Measurements from ENCODE around the gene CD48.
A peak's percentile ranks its signal among the peaks of the same experiment; 100 is the strongest.
"Not testable (repeated sequence)": the region's sequence is repeated elsewhere in the genome, so short reads cannot be mapped to it uniquely, and the experiment has no call there.

Gene CD48

GRCh38 chr1:160741612-160742348 lies 30.2 kb upstream of the CD48 start:
- DNase-seq, result no peak

DNA sequence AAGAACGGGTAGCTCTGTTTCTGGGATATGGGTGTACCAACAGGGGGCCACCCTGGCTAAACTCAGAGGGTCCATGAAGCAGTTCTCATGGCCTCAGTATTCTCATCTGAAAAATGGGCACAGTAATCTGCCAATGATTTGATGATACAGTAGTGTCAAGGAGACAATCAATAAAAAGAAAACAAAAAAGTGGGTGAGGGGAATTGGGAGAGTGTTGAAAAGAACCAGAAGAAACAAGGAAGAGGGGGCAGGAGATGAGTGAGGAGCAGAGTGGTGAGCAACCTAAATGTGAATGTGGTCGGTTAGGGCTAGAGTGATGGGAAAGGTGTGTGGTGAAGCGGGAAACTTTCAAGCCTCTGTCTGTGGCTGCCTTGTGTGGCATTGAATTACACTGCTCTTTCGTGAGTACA lies 29.5 kb upstream of the CD48 start:
- DNase-seq, result no peak

GRCh38 chr1:160740133-160740688 lies 28.6 kb upstream of the CD48 start:
- no peak for DNase-seq

DNA sequence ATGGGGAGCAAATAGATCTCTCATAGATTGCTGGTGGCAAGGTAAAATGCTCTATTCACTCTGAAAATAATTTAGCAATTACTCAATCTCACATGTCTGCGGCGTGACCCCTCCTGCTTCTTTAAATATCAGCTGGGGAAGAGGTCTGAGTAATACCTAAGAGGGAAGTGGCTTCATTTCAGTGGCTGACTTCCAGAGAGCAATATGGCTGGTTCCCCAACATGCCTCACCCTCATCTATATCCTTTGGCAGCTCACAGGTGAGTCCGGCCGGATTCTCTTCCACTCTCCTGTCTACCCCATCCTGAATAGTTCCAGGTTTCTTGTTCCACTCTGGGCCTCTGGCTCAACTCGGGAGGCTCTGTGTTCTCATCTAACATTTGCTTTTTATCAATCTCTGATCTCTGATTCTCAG lies 27.5 kb upstream of the CD48 start, which contains the start of gene SLAMF7:
Gene SLAMF7, plus strand, starts transcription at position 150 of the 414 bp plus-strand sequence. Its CDS starts 55 bp downstream, at position 205.
- DNase-seq, result peak; percentile 33

DNA sequence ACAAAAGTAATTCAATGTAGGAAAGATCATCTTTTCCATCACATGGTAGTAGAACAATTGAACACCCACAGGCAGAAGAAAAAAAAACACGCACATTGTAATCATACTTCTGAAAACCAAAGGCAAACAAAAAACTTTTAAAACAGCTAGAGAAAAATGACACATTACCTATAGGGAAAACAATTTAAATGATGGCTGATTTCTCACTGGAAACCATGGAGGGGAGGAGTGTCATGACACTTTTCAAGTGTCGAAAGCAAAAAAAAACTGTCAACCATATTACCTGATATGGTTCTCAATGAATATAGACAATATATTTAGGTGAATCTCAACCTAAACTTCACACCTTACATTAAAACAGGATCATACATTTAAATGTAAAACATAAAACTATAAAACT lies 26.6 kb upstream of the CD48 start:
- no peak for DNase-seq

DNA sequence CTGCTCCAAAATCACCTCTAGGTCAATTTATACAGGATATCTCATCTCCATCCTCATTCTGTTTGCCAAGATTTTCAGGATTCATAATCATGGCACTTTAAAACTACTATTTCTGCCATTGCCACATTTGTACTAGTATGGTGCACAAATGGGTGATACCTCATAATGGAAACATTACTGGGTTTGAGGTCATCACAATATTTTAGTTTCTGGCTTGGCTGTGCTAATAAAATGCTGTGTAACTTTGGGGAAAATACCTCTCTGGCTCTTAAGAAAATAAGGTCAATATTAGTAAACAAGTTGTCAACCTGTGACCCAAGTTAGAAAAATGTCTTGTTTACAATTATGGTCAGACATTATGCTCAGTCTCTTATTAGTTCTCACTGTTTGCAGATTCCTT lies 22.7 kb upstream of the CD48 start:
- DNase-seq, result no peak

GRCh38 chr1:160733898-160734297 lies 22.3 kb upstream of the CD48 start:
- no peak for DNase-seq

DNA sequence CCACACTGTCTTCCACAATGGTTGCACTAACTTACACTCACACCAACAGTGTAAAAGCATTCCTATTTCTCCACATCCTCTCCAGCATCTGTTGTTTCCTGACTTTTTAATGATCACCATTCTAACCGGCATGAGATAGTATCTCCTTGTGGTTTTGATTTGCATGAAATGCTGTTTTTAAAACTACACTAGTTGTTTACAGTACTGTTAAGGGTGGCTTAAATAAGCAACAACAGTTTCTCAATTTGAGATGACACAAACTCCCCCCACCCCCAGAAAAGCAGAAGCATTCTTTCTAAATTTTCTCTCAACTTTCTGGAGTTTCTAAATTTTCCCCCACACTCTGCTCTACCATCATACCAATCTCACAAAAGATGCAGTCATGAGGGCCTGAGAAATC lies 20.4 kb upstream of the CD48 start:
- DNase-seq, result no peak

DNA sequence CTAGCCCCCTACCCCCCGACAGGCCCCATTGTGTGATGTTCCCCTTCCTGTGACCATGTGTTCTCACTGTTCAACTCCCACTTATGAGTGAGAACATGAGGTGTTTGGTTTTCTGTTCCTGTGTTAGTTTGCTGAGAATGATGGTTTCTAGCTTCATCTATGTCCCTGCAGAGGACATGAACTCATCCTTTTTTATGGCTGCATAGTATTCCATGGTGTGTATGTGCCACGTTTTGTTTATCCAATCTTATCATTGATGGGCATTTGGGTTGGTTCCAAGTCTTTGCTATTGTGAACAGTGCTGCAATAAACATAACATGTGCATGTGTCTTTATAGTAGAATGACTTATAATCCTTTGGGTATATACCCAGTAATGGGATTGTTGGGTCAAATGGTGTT lies 19.9 kb upstream of the CD48 start:
- DNase-seq, result not testable (repeated sequence)

DNA sequence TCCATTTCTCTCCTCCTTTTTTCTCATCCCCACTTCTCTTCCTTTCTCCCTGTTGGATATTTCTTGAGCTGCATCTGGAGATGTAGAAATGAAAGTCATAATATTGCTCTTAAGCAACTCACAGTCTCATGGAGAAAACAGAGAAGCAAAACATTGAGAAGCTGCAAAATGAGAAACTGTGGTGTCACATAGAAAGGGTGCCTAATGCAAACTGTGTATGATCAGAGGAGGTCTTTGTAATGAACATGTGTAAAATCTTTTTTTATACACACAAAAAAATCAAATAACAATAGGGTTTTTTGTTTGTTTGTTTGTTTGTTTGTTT lies 15.7 kb upstream of the CD48 start:
- no peak for DNase-seq

- DNase-seq, result peak; percentile 63
Measured at GRCh38 chr1:160726498-160727315, 15.1 kb upstream of the CD48 start.

GRCh38 chr1:160726114-160726497 lies 14.5 kb upstream of the CD48 start:
- no peak for DNase-seq

- DNase-seq, result no peak
Measured at GRCh38 chr1:160724465-160725242, 13.0 kb upstream of the CD48 start.

DNA sequence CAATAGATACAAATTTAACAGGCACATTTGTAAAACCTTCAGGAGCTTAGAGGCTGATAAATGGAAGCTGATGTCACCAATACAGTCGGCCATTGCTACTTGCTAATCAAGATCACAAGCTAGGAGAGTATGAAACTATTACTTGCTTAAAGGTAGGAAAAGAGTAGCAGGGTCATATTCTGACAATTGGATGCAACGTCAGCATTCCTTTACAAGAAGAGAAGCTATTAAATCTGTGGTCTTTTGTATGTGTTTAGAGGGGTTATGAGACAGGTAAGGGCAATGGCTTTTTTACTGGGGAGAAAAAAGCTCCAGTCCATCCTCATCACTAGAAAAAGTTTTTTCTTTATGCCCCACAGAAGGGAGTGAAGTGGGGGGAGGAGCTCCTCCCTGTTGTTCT lies 11.7 kb upstream of the CD48 start:
- DNase-seq, result no peak

DNA sequence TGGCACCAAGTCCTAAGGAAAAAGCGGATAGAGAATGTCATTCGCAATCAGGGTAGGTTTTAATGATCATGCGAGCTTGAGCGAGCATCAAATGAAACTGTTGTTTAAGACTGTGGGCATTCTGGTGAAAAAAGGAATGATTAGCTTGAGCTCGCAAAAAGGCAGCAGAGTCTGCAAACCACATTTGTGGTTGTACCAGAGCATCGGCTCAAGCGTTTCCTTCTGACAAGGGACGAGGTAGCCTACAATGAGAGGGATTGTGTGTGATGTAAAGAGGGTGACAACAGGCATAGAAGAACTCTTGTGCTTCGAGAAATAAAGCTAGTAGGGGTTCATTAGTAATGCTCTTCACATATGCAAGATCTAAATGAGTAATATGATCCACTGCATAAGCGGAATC lies 11.1 kb upstream of the CD48 start:
- DNase-seq, result no peak

DNA sequence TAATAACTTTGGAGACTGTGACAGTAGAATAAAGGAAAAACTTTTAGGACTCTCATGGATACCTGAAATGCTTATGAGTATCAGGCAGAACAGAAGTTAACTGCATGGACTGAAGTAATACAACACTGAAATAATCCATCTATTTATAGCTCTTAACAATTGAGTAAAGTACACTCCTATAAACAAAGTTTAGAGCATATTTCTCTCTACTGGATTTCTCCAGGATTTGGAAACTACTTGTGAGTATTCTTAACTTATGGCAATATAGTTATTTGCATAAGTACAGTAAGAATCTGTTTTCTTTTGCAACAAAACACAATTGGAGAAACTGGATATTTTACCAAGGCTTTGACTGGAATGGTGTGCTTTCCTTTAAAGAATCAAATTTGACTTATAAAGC lies 9.9 kb upstream of the CD48 start:
- no peak for DNase-seq

- DNase-seq, result peak; percentile 45
Measured at GRCh38 chr1:160720356-160721085, 8.9 kb upstream of the CD48 start.

GRCh38 chr1:160718210-160718609 lies 6.6 kb upstream of the CD48 start:
- DNase-seq, result no peak

DNA sequence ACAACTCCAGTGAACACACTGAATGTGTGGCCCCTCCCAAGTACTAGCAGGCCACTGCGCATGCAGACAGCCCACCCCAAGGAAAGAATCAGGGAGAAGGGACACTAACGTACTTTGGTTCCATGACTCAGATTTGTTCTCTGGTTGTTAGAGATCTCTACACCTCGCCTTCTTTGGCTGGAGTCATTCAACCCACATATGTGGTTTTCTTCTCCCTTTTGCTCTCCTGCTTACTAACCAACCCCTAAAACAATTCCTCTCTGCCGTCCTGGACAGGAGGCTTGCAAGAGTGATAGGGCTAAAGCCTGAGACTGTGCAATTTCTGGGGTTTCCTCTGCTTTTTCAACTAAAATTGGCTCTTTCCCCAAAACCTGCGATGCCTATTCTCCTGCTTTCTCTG lies 5.7 kb upstream of the CD48 start:
- no peak for DNase-seq

- no peak for DNase-seq
Measured at GRCh38 chr1:160716013-160716412, 4.4 kb upstream of the CD48 start.

DNA sequence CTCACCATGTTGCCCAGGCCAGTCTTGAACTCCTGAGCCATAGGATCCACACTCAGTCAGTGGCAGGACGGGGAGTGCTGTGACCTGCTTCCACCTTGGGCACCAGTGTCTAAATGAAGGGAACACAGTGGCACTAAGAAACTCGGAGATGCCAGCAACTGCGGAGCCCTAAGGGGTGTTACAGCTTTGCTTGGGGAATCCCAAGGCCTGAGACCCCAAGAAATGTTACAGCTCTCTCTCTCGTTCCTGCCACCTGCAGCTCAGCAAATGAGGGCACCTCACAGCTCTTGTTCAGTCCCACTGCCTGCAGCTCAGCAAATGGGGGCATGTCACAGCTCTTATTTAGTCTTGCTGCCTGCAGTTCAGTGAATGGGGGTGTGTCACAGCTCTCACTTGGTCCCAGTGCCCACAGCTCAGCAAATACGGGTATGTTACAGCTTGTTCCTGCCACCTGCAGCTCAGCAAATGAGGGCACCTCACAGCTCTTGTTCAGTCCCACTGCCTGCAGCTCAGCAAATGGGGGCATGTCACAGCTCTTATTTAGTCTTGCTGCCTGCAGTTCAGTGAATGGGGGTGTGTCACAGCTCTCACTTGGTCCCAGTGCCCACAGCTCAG lies 2.5 kb upstream of the CD48 start:
- not testable (repeated sequence) for DNase-seq

DNA sequence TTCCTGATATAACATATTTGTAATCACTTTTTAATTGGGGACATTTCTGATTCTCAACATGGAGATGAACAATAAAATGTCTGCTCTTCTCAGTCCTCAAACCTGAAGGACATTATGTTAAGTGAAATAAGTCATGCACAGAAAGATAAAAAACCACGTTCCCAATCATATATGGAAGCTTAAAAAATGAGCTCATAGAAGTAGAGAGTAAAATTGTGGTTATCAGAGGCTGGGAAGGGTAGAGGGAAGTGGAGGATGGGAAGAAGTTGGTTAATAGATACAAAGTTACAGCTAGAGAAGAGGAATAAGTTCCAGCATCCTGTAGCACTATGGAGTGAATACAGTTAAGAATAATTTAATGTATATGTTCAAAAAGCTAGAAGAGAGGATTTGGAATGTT lies 1.5 kb upstream of the CD48 start:
- DNase-seq, result no peak

Measured in NCI-H226 (cell line).